ENCODE measurements around the gene PDRG1.

PDRG1 gene

GRCh38 chr20:31966991-31967655 is 15.3 kb upstream of the PDRG1 start:
- no peak for TF ChIP-seq CTCF (IDR thresholded peaks at IDR 0.05; ENCODE audit: low read depth, low read length)
- DNase-seq (ENCODE audit: extremely low read depth, low read depth), result no peak

- TF ChIP-seq CTCF (IDR thresholded peaks at IDR 0.05; ENCODE audit: low read depth, low read length), result no peak
- DNase-seq (ENCODE audit: extremely low read depth, low read depth), result no peak
These were observed 12.0 kb upstream of the PDRG1 start for GRCh38 chr20:31963889-31964288.

GRCh38 chr20:31962761-31963160 is 10.9 kb upstream of the PDRG1 start:
- no peak for TF ChIP-seq CTCF (IDR thresholded peaks at IDR 0.05; ENCODE audit: low read depth, low read length)
- DNase-seq (ENCODE audit: extremely low read depth, low read depth), result no peak

- no peak for TF ChIP-seq CTCF (IDR thresholded peaks at IDR 0.05; ENCODE audit: low read depth, low read length)
- DNase-seq (ENCODE audit: extremely low read depth, low read depth), result no peak
These were observed 5.0 kb upstream of the PDRG1 start for GRCh38 chr20:31956556-31957526.

GRCh38 chr20:31954500-31954899 is 2.7 kb upstream of the PDRG1 start:
- DNase-seq (ENCODE audit: extremely low read depth, low read depth), result no peak
- TF ChIP-seq CTCF (IDR thresholded peaks at IDR 0.05; ENCODE audit: low read depth, low read length), result no peak

GRCh38 chr20:31953556-31954148 is 1.8 kb upstream of the PDRG1 start:
- no peak for TF ChIP-seq CTCF (IDR thresholded peaks at IDR 0.05; ENCODE audit: low read depth, low read length)
- no peak for DNase-seq (ENCODE audit: extremely low read depth, low read depth)

- no peak for TF ChIP-seq CTCF (IDR thresholded peaks at IDR 0.05; ENCODE audit: low read depth, low read length)
- no peak for DNase-seq (ENCODE audit: extremely low read depth, low read depth)
These were observed 680 bp downstream of the PDRG1 start for GRCh38 chr20:31951203-31951529.
